DMS53 treated with DMSO at 0.1 percent for 48 hours (cell line): Measurements from ENCODE around the gene WAPL.
"Not testable (repeated sequence)": the region's sequence is repeated elsewhere in the genome, so short reads cannot be mapped to it uniquely, and the experiment has no call there.

Experiments
- DNase-seq: peaks from one replicate; lab custom pipeline; 2025; ENCODE audit not compliant: unreplicated experiment; lab: John Stamatoyannopoulos, UW

The WAPL gene

DNA sequence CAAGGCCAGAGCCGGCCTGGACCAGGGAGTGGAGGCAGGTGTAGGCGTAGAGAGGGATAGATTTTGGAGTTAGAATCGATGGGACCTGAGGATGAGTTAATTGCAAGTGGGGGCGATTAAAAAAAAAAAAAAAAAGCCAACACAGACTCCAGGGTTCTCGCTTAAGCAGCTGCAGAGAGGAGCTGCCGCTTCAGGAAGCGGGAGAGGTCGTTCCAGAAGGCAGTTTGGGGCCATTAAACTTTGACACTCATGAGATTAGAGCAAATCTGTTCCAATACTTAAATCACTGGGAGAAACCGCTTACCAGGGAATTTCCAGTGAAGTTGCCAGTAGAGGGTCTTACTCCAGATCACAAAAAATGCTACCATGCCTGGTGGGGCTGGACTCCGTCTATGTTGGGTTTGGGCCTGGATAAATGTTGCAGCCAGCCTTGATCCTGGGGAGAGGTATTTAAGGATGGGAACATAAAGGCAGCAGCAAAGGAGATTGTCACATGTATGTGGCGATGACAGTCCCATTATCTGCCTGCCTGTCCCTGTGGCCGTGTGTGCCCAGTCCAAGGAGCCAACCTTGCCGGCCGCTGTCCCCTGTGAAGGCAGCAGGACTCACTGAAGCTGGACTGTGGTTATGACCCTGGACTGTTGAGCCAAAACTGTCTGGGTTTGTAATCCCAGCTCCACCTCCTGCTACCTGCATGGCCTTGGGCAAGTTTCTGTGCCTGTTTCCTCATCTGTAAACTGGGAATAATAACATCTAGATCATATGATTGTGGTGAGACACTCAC, 131.1 kb downstream of the WAPL start:
- no peak for DNase-seq

DNA sequence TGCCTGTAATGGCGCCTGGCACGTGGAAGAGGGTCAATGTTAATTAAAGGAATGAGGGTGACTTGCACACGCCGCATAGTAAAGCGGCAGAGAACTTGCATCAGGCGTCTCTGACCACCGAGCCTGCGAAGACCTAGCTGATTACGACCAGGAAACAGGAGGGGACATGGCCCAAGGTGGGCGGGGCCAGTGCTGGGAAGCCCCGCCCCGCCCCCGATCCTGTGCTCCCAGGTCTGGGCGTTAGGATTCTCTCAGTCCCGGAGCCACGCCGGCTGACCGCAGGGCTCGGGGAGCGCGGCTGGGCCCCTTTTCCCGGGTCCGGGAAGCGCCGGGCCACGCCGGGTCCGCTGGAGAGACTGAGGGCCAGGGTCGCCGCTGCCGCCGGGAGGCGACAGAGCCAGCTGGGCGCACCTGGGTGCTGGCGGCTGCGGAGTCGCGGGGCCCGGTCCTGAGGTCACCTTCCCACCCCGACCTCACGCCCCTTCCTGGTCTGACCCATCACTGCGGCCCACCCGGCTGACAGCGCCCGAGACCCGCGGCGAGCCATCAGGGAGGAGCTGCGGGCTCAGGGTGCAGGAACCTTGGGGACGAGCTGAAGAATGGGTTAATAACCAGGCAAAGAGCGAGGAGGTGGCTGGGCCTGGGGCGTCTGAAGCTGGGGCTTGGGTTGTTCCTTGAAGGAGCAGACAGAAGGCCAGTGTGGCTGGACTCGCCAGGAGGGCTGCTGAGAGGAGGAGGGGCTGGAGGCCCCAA, 132.0 kb downstream of the WAPL start:
- no peak for DNase-seq

DNA sequence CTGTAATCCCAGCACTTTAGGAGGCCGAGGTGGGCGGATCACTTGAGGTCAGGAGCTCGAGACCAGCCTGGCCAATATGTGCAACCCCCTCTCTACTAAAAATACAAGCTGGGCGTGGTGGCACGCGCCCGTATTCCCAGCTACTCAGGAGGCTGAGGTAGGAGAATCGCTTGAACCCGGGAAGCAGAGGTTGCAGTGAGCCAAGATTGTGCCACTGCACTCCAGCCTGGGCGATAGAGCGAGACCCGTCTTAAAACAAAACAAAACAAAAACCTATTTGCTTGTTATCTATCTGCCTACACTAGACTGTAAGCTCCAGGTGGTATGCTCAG, 132.5 kb downstream of the WAPL start:
- not testable (repeated sequence) for DNase-seq

DNA sequence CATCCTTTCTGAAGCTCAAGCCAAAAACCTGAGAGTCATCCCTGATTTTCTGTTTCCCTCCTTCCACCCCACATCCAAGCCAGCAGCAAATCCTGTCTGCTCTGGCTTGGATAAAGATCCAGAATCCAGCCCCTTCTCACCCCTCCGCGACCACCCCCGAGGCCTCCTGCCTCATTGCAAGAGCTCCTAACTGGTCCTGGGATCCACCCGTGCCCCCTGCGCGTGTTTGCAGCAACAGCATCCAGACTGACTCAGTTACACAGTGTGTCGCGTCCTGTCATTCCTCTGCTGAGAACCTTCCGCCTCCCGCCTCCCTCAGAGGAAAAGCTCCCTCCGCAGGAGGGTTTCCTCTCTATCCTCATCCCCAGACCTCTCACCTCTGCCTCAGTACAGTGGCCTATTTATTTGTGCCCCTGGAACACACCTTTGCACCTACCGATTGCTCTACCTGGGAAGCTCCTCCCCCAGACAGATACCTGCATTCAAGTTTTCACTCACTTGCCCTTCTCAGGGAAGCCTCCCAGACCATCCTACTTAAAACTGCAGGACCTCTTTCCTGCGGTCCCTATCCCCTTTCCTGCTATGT, 133.4 kb downstream of the WAPL start:
- no peak for DNase-seq

DNA sequence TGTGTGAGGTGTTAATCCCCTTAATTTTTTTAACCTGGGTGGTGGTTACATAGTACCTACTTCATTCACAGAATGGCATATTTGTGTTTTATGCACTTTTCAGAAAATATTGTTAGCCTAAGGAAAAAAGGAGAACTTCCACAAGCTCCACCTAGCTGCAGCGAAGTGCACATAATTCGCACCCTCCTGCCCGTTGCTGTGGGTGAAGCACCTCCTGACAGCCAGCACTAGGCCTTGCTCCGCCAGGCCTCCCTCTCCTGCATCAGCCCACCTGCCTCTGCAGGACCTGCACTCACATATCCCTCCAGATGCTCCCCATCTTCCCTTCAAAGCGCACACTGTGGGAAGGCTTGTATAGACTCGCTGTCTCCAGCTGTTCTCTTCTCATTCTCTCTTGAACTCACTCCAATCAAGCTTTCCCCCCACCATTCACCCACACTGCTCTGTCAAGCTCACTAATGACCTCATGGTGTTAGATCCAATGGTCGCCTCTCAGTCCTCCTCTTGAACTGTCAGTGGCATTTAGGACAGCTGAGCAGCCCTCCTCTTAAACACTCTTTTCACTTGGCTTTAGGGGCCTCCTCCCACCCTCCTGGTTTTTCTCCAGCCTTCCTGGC, 134.3 kb downstream of the WAPL start:
- no peak for DNase-seq

DNA sequence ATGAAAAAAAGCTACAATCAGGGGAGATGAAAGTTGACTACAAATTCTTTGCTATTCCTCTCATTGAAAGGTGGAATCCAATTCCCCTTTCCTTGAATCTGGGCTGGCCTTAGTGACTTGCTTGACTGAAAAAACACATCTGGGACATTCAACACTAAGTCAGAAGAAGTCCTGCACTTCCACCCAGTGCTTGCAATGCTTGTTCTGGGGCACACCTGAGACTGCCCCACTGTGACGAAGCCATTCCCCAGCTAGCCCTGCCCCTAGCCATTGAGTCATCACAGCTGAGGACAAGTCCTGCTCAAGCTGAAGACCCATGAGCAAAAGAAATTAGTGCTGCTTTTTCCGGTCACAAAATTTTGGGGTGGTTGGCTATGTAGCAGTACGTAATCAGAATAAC, 135.8 kb downstream of the WAPL start:
- DNase-seq, result no peak
